GM19328 (cell line): ENCODE data around the gene SIVA1.

Experiments
- ATAC-seq: cut with Tn5 transposase; IDR thresholded peaks from one replicate; pipeline ENCODE4 v1.9.1; 2021; ENCODE audit warnings: mild to moderate bottlenecking, moderate library complexity; ENCODE audit not compliant: unreplicated experiment

The SIVA1 gene

DNA sequence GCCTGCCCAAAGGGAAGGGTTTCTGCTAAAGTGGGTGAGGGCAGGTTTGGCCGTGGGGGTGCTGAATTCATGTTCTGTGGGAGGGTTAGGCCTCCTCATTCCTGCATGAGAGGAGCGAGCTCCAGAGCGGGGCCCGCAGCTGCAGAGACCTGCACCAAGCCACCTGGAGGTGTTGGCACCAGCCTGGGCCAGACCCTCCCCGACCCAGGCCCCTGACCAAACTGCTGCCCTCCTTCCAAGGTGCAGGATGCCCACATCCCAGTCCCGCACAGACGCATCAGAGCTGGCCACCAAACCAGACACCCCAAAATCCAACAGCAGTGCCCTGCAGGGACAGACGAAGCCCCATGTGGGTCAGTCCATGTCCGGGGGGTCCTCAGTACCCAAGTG, 18.4 kb upstream of the SIVA1 start:
- no peak for ATAC-seq

DNA sequence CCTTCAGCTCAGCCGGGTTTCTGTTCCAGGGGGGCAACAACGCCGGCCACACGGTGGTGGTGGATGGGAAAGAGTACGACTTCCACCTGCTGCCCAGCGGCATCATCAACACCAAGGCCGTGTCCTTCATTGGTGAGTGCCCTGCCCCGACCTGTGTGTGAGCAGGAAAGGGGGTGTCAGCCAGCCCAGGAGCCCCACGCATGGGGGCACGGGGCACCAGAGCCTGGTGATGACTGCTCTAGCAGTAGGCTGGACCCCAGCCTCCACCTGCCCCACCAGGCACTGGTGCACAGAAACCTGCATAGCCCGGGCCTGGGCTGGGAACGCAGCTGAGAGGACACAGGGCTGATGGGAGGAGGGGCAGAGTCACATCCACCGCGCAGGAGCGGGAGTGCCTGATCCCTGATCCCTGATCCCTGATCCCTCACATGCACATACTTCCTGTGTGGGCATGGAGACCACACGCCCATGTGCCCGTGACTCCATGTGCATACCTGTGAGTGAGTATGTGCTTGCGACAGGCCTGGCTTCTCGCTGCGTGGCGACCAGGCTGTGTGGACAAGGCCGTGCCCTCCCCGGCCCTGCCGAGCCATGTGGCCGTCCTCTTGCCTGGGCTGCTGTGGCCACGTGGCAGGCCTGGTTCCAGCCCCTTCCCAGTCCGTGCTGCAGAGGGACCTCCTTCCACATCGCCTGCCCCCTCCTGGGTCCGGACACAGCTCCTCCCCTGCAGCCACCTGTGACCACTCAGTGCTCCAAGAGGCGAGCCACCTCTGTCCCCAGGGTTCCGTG, 17.8 kb upstream of the SIVA1 start:
- ATAC-seq = no peak

DNA sequence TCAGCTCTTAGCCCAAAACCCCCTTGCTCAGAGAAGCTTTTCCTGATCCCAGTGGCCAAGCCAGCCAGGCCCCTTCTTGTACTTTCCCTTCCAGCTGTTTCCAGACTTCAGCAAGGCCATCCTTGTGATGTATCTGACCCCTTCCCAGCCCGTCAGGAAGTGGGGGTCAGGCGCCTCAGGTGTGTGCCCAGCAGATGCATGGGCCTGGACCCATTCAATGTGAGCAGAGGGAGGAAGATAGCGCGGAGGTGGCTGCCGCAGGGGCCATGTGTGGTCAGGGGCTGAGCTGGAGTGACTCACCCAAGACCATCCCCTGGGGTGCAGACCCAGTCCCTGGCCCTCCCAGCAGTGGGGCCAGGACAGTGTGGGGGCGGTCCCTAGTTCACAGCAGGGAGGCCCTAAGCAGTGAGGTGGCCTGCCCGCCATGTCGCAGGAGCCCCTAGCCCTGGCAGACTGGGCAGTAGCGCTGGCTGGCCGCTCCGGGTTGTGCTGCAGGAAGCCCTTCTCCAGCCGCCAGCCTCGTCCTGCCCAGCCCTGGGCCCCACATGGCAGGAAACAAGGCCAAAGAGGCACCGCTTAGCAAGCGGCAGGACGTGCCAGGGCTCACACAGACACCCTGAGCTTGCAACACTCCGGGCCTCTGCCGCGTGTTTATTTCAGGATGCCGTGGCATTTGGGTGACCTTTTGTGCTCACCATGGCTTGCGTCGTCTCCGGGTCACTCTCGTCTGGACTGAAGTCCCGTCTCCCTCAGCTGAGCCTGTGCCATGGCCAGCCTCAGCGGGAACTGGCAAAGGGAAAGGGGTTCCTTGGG, 16.9 kb upstream of the SIVA1 start:
- no peak for ATAC-seq

DNA sequence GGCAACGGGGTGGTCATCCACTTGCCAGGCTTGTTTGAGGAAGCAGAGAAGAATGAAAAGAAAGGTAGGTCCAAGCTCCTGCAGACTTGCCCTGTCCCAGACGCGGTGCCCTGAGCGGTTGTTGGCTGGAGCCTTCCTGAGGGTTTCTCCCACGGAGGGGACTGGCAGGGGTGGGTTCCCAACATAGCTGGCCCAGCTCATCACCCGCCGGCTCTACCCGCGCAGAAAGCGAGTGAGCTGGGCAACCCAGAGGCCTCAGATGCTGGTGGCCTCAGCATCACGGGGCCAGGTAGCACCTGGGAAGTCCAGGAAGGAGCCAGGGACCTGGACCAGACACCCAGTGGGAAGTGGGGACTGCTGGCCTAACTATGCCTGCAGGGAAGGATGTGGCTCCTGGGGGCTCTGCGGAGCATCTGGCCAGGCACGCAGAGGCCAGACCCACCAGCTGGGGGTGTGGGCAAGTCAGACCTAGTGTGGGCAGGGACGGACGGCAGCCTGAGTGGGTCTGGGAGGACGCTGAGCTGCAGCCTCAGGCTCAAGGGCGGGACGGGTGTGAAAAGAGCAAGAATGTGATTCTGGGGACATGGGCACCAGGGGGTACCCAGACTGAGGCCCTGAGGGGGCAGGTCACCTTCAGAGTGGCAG, 14.4 kb upstream of the SIVA1 start:
- ATAC-seq = no peak

DNA sequence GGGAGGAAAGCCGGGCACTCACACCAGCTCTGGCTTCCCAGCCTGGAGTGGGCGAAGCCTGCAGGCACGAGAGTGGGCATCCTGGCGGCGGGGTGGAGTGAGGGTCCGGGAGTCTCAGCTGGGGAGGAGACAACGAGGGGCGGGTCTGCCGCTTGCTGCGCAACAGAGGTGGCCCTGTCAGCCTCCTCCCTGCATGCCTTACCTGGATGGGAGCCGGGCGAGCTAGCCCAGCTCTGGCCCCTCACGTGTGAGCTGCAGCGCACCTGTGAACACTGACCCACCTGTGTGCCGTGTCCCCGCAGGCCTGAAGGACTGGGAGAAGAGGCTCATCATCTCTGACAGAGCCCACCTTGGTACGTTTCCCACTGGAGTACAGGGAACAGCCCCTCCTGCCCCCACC, 13.9 kb upstream of the SIVA1 start:
- ATAC-seq = no peak

DNA sequence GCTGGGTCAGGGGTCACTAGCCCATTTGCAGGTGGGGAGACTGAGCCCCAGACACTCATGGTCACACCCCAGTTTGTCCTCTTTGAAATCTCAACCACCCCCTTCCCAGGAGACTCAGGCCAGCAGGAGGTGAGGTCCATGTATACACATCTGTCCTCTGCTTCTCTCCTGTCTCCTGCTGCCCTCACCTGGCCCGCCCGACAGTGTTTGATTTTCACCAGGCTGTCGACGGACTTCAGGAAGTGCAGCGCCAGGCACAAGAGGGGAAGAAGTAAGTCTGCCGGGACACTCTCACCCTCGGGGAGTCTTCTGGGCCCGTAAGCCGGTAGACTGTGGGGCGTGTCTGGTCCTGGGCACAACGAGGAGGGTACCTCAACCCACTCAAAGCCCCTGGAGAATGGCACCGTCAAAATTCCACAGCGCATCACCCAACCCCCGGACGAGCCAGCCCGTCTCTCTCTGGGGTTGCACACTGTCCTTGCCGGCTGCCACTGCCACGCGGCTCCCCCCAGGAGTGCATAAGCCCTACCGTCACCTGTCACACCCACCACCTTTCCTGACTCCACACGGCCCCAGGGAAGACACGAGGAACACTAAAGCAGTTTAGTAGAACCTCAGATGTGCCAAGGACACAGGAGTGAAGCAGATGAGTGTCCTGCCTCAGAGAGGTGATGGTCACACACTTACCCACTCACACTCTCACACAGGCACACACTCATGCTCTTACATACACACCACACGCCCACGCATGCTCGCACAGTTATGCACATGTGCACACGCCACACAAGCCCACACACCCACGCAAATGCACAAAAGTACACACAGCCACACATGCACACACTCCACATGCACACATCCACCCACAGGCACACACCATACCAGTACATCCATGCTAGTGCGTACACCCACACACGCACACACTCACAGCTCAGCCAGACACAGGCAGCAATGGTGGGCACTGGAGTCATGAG, 13.1 kb upstream of the SIVA1 start:
- ATAC-seq = no peak

DNA sequence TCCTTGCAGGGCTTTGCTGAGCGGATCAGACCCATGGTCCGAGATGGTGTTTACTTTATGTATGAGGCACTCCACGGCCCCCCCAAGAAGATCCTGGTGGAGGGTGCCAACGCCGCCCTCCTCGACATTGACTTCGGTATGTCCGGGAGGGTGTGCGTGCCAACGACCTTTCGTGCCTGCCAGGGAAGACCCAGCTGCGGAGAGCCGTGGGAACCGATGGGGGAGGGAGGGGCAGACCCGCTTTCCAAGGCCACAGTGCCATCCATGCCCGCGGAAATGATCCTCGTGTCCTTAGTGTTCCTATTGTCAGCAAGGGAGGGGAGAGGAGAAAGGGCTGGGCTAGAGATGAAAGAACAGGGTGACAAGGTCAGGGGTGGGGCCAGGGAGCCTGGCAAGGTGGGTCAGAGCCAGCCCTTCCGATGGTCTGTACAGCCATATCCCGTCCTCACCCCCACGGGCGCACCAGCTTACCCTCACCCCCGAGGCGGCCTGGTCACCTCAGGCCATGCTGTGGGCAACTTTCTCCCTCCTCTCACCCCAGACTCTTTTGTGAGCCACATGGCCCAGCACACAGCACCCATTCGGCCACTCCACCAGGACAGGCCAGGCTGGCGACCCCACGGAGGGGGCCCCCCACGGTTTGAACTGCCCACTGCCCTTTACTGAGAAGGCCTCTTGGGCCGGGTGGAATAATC, 11.7 kb upstream of the SIVA1 start:
- no peak for ATAC-seq

DNA sequence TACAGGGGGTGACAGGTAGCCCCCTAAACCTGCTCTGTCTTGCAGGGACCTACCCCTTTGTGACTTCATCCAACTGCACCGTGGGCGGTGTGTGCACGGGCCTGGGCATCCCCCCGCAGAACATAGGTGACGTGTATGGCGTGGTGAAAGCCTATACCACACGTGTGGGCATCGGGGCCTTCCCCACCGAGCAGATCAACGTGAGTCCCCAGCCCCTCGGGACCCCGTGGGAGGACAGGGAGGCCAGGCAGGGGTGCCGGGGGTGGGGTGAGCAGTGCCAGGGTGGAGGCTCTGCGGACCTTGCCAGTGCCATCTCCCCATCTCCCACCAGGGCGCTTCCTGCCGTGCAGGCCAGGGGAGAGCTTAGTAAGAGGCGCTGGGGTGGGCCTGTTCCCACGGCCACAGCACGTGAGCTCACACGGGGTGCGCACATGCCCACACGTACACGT, 11.1 kb upstream of the SIVA1 start:
- ATAC-seq = no peak

DNA sequence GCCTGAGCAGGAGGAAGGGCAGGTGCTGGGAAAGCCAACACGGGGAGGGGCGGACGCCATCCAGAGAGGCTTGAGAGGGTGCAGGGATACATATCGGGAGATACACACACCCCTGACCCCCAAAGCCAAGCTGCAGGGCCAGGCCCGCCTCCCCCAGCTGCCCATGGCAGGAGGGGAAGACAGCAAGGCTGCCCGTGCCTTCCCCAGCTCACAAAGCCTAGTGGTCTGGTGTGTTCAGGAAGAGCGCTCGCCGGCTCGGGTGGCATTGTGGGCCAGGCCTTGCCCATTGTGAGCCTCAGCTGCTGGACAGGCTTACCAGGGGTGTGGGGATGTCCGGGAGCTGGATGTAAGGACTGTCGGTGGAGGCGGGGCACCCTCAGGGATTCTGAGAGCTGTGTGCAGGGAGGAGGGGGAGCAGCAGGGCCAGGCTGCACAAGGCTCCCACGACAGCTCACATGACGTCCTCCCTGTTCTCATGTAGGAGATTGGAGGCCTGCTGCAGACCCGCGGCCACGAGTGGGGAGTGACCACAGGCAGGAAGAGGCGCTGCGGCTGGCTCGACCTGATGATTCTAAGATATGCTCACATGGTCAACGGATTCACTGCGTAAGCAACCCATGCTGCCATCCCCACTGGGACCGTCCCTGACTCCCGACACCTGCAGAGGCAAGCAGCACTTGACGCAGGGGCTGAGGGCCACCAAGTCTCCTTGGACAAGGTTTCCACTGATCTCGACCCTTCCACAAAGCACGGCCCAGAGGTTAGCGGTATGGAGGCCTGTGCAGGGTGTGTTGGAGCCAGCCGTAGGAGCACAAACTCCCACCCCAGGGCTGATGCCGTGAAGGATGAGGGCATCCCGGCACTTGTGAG, 10.1 kb upstream of the SIVA1 start:
- ATAC-seq = no peak

DNA sequence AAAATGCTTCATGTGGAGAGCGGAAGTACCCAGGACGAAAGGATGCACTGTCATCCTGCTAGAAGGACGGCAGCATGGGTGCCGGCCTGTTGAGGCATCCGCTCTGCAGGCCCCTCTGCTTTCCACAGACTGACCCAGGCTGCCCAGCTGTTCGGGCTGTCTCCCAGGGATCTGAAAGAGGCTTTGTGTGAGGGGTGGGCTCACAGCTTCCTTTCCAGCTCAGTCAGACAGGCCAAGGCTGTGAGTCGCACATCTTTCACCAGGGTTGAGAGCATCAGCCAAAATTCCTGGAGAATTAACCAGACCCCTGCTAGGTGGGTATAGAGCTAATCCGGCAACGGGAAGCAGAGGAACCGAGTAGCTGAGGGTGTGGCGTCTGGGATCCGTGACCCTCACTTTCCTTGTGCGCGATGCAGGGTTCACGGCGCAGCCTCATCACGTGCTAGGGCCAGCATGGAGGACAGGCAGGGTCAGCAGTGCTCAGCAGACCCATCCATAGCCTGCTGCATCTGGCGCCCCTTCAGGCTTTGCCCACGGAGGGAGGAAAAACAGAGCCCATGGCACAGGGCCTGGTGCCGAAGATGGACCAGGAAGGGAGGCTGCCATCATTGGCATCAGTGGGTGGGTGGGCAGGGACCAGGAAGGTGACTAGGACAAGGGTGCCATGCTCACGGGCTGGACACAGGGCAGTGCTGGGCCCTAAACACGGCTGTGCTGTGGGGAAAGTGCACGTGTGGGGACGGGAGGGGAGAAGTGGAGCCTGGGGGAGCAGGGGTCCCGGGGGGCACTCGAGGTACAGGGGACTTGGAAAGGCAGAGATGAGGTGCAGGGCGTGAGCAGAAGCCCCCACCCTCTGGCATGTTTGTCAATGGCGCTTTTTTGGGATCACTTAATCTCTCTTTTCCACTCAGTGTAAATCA, 9.2 kb upstream of the SIVA1 start:
- ATAC-seq = no peak

DNA sequence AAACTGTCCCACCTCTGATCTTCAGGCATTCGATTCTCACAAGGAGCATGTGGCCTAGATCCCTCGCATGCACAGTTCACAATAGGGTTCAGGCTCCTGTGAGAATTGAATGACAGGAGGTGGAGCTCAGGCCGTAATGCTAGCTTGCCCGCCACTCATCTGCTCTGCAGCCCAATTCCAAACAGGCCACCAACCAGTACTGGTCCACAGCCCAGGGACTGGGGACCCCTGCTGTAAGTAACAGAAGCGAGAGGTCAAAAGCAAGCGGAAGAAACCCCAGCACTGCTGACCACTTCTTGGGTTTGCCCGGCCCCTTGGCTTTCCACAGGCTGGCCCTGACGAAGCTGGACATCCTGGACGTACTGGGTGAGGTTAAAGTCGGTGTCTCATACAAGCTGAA, 8.5 kb upstream of the SIVA1 start:
- ATAC-seq = no peak

DNA sequence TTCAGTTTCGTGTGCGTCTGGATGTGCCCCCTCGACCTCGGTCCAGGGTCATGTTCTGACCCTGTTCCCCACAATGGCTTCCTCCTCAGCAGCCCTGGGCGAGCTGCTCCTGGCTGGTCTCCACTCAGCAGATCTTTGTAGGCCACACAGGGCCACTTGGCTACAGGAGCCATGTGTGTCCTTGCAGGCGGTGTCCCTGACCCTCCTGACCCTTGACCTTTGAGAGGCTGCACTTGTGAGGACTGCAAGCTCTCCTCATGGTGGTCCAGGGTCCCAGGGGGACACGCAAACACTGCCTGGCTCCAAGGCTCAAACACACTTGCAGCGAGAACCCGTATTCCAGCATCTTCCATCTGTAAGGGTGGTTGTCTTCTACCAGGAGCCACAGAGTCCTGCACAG, 7.5 kb upstream of the SIVA1 start:
- ATAC-seq = no peak

DNA sequence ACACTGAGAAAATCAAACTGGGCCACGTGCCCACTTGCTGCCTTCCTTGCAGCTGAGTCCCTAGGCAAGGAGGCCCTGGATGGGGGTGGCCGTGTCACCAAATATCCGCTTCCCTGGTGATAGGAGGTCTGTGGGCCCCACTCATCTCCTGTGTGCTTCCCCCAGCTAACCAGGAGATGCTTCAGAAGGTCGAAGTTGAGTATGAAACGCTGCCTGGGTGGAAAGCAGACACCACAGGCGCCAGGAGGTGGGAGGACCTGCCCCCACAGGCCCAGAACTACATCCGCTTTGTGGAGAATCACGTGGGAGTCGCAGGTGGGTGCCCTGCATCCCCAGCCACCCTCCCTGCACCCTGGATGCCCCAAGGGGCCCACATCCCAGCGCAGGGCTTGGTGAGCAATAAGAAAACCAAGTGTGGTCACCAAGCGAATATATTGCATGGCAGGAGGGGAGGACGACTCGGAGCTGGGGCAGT, 6.8 kb upstream of the SIVA1 start:
- ATAC-seq = no peak

DNA sequence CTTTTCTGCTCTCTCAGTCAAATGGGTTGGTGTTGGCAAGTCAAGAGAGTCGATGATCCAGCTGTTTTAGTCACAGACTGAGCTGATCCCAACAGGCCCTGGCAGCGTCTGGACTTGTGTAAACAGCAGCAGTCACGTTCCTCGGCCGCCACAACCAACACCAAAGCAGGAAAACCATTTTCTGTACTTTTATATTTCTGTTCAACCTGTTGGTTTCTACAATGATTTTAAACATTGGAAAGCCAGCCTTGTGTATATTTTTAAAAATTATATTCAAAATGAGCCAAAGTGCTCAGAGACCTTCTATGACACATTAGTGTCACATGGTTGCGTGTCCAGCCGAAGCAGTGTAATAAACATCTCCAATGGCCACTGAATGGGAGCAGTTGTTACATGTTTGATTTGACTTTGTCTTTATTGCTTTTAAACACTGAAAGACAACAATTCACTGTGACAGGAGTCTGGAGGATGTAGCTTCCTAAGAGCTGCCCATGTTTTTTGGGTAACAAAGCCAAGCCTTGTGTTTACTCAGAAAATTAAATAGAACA, 5.9 kb upstream of the SIVA1 start:
- no peak for ATAC-seq

DNA sequence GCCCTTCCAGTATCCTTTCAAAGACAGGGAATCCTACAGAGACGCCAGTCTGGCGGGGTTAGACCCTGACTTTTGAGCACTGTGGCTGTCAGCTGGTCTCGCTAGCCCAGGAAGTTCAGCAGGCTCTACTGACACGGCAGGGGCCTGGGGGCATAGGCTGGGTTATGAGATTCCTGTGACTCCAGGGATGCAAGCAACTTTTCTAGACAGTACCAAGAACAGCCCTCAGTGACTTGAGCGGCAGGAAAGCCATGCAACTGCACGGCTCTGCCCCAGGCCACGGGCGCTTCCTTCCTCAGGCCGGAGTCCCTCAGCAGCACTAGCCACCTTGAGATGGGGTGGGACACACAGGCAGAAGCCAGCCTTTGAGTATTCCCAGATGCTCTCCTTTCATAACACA, 5.1 kb upstream of the SIVA1 start:
- ATAC-seq = no peak

DNA sequence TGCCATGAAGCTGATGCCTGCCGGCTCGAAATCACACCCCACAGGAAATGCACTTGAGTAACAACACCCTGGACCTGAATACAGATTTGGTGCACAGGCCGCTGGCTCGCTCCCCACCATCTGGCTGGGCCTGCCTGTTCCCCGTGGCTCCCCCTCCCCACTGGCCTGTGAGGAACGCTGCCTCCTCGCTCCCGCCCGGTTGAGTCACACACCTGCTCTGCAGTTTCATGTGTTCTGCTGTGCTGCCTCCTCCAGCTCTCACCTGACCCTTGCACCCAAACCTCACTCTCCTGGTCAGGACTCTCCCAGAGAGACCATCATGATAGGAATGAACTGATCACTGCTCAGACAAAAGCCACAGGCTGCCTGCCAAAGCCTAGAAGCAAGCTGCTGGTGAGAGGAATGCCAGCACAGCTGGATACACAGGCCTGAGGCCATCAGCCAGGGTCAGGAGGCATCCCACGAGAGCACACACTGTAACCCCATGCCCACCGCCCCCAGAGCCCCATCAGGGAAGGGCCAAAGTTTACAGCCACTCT, 3.8 kb upstream of the SIVA1 start:
- no peak for ATAC-seq

DNA sequence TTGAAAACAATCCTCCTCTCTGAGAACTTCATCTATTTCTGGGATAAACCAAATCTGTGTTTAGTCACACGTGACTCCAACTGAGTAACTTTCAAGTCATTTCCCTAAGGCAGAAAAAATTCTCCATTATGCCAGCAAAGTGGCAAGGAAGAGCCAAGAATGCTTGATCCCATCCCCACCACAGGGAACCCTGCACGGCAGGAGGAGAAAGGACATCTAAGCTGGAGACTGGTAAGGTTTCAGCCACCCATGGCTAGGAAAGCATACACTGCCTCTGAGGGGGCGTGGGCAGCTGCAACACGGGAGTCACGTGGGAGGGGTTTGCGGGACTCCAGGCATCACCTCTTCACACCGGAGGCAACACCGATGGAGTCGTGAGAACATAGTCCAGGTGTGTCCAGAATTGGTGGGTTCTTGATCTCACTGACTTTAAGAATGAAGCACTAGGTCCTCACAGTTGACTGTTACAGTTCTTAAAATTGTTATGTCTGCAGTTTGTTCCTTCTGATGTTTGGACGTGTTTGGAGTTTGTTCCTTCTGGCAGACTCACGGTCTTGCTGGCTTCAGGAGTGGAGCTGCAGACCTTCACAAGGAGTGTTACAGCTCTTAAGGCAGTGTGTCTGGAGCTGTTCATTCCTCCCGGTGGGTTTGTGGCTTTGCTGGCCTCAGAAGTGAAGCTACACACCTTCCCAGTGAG, 2.7 kb upstream of the SIVA1 start:
- ATAC-seq = no peak
